ENCODE results near the gene DUOXA2.
"Not testable (repeated sequence)": the region's sequence is repeated elsewhere in the genome, so short reads cannot be mapped to it uniquely, and the experiment has no call there.

Gene DUOXA2

DNA sequence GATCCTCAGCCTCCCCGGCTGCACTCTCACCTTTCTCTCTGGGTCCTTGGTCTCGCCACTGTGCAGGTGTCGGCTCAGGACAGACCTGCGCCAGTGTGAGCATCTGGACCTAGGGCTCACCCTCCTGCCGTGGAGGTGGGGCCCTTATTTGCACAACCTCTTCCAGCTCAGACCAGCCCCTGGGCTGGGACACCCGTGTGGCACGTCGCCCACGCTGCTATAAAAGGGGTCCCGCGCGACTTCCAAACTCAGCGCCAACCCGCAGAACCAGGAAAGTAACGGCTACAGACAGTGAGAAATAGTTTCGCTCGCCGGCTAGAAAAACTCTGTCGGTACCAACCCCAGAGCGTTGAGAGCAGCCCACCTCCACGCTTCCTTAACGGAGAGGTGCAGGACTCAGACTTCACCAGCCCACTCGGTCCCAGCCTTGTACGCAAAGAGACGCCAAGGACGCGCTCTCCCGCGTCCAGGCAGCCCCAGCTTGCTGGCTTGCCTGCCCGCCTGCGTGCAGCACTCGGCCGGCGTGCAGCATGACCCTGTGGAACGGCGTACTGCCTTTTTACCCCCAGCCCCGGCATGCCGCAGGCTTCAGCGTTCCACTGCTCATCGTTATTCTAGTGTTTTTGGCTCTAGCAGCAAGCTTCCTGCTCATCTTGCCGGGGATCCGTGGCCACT is at the start of gene DUOXA2, which contains the start of gene DUOX2:
Gene DUOXA2, plus strand, starts transcription at position 251 of the 675 bp plus-strand sequence. Its CDS starts 280 bp downstream, at position 531.
Gene DUOX2, minus strand, starts transcription at position 97 of the 675 bp plus-strand sequence. CDS start 761 bp downstream, outside the sequence.
- no peak for DNase-seq (ENCODE audit: low spot score)

GRCh38 chr15:45064386-45064785 is 49.7 kb upstream of the DUOXA2 start:
- no peak for DNase-seq (ENCODE audit: low spot score)

- DNase-seq (ENCODE audit: low spot score): not testable (repeated sequence)
These were observed 44.2 kb upstream of the DUOXA2 start for GRCh38 chr15:45069942-45070360.

- not testable (repeated sequence) for DNase-seq (ENCODE audit: low spot score)
These were observed 40.5 kb upstream of the DUOXA2 start for GRCh38 chr15:45073602-45074001.

GRCh38 chr15:45075440-45076320 is 38.4 kb upstream of the DUOXA2 start:
- not testable (repeated sequence) for DNase-seq (ENCODE audit: low spot score)

- DNase-seq (ENCODE audit: low spot score): not testable (repeated sequence)
These were observed 36.7 kb upstream of the DUOXA2 start for GRCh38 chr15:45077391-45077790.

GRCh38 chr15:45079201-45079600 is 34.9 kb upstream of the DUOXA2 start:
- DNase-seq (ENCODE audit: low spot score): not testable (repeated sequence)

DNA sequence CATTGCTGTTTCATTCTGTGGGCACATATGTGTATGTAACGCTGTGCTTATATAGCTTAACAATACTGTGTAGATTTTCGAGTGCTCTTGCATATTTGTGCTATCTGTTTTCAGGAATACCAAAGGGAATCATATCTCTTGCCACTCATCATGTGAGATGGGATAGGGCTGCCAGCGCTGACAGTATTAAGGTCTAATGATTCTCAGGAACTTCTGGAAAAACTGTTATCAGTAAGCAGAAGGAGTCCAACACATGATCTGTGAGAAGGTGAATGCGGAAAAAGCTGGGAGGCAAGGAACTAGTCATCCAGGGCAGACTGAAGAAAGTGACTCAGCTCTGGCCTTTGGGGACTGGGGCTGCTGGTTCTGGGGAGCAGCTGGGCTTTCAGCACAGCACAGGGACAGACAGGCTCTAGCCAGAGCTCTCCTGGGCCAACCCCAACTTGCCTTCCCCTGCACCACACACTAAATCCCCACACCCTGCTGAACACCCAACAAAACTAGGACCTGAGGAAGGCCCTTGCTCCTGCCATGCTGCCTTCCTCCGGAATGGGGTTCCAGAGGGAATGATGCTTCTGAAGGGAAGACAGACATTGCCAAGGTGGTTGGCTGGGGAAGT is 34.4 kb upstream of the DUOXA2 start:
- DNase-seq (ENCODE audit: low spot score): not testable (repeated sequence)

DNA sequence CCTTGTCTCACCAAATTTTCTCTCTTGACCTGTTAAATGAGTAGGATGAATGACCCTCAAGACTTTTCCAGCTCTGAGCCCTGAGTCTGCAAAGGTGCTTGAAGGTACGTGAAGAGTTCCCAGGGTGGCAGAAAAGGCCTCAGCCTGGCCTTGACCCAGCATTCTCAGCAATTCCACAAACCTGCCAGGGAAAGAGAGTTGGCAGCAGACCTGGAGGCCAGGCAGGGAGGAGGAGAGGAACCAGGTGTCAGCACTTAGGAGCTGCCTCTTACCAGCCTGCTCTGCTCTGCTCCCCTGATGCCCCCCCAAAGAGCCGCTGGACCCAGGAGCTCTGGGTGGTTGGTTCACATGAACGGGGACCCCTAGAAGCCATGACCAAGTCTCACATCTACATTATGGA is 33.5 kb upstream of the DUOXA2 start:
- not testable (repeated sequence) for DNase-seq (ENCODE audit: low spot score)

GRCh38 chr15:45082412-45082811 is 31.7 kb upstream of the DUOXA2 start:
- DNase-seq (ENCODE audit: low spot score): not testable (repeated sequence)

- DNase-seq (ENCODE audit: low spot score): no peak
These were observed 30.9 kb upstream of the DUOXA2 start for GRCh38 chr15:45083223-45083622.

- no peak for DNase-seq (ENCODE audit: low spot score)
These were observed 30.0 kb upstream of the DUOXA2 start for GRCh38 chr15:45084163-45084562.

GRCh38 chr15:45087513-45087912 is 26.6 kb upstream of the DUOXA2 start:
- no peak for DNase-seq (ENCODE audit: low spot score)

DNA sequence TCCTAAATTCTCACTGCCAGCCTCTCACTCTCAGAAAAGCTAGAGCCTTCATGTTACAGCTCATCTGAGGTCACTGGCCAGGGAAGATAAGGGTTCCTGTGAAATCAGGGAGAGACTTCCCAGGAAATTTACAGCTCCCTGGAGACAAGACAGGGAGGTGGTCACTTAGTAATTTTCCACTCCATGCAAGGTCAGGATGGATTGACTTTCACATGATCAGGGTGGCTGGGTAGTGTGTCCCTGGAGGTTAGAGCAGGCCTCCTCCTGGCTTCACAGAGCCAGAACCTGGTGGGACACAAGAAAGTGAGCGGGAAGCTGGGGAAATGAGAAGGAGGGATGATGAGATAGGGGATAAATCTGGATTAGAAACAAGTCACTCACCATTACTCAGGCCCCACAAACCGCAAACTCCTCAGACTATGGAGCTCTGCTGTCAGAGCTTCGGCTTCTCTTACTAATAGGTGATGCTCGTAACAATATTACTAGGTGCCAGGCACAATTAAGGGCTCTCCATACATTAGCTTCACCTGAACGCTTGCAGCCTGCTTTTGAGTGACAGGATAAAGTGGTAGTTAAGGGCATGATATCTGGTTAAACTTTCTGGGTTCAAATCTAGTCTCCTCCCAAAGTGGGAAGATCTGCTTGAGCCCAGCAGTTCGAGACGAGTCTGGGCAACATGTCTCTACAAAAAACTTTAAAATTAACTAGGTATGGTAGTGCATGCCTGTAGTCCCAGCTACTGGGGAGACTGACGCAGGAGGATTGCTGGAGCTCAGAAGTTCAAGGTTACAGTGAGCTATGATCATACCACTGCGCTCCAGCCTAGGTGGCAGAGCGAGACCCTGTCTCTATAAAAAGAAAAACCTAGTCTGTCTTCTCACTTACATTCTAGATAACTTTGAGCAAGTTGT is 25.1 kb upstream of the DUOXA2 start:
- DNase-seq (ENCODE audit: low spot score): no peak

DNA sequence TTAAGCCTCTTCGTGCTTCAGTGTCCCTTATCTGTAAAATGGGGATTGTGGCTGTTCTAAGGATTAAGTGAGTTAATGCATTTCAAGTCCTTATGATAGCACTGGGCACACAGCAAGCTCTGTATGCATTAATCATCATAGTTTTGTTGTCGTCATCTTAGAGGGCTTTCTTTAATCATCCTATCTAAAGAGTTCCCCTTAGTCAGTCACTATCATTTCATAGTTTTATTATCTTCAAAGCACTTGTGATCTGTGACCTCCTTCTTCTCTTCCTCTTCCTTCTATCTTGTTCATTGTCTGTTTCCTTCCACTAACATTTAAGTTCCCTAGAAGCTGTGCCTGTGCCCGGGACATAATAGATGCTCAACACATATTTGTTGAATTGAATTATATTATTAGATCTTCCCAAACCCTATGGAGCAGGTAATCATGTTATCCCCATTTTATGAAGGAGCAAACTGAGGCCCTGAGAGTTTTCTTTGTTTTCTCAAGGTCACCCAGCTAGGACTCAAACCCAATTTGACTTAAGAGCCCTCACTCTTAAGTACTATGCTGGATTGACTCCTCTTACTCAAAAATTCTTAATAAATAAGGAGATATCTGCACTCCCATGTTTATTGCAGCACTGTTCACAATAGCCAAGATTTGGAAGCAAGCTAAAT is 24.3 kb upstream of the DUOXA2 start:
- no peak for DNase-seq (ENCODE audit: low spot score)

DNA sequence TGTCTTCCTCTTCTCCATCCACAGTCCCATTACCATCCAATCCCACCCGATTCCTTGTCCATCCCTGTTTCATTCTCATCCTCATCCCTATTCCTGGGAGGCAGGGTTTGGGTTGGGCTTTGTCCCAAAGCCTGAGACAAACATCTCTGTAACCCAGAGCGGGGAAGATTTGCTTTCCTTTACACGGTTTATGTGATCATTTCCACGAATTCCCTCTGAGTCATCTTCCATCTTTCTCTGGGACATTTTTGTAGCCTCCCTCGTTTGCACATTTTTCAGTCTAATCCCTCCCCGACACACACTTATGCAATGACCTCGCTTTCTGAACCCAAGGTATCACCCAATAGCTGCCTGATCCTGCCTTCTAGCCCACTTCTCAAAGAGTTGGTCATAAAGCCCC is 23.0 kb upstream of the DUOXA2 start:
- no peak for DNase-seq (ENCODE audit: low spot score)

DNA sequence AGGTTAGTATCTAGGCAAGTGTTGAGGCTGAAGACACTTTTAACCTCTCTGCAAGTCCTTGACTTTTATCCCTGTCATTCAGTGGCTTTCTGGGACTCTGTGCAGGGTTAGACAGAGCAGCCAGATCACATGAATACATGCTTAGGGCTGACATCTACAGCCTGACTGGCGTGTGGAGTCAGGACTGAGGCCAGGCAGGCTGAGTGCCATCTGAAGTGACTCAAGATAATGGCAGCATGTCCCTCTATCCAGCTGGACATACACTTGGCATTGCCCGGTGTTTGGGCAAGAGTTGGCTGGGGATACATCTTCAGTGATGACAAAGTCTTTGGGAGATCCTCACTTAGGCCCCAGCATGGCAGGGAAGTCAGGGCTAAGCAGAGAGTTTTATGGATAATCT is 22.6 kb upstream of the DUOXA2 start:
- DNase-seq (ENCODE audit: low spot score): no peak

GRCh38 chr15:45093013-45093412 is 21.1 kb upstream of the DUOXA2 start:
- DNase-seq (ENCODE audit: low spot score): no peak

DNA sequence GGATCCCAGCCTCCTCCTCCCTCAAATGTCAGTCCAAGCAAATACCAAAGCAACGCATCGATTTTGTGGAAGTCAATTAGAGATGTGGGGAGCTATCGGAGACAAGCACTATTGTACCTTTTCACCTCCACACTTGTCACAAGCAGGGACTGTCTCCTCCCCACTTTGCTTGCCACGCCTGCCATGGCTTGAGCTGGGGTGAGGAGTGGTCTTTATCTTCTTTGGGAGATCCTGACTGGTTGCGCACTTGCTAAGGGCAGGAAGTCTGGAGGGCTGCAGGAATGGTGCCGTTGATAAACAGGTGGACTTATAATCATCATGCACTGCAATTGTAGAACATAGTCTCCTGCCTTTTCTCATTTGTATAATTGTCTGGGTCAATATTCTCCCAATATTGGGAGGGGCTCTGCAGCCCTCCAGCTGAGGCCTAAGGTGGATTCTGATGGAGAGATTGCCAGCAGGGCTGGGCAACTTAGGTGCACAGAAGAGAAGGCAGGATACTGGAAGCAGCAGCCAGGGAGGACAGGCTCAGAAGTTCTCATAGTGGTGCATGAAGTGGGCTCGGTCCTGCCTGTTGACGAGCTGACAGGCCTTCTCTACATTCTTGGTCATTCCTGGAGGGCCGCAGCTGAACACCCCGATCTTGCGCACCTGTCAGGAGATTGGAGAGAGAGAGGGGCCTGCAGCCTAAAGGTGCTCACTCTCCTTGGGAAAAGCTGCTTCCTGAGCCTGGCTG is 20.3 kb upstream of the DUOXA2 start:
- DNase-seq (ENCODE audit: low spot score): no peak

DNA sequence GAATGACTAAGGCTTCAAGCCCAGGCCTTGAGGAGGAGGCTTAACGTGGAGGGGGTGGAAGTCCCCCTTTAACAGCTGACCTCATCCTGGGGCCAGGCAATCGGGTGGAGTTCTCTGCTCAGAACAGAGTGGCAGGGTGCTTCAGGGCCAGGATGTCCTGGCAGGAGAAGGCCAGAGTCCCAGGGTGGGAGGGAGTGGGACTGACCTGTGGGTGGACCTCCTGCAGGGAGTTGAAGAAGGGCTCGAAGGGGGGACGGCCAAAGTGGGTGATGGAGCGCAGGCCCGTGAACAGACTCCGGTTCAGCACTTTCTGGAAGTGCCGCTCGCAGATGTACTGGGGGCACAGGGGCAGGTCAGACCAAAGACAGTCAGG is 19.8 kb upstream of the DUOXA2 start:
- no peak for DNase-seq (ENCODE audit: low spot score)

All from putamen (tissue), 1 donor.